Measurements from ENCODE around the gene GADL1. TPM values are rescaled to one million over a fixed set of nuclear protein-coding genes. Genes with fewer than 3 reads are reported as not detected.

The GADL1 gene
- polyA plus RNA-seq, 3 donors, result 2.3 to 4.2 (median 4.1) TPM

- DNase-seq, result no peak
Measured at GRCh38 chr3:30728143-30728542, 166.3 kb downstream of the GADL1 start.

DNA sequence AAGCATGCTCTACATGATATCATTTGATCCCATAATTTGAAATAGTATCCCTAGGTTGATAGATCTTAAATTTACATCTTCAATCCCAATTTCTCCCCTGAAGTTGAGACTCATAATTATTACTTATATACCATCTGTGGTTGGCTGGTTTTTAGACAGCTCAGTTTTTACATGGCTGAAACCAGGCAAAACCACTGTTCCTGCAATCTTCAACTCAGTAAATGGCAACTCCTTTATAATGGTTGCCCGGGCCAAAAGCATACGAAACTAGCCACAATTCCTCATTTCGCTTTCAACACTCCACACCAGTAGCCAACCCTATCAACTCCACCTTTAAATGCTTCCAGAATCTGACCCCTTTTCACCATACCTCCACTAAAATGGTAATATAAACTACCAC lies 169.6 kb downstream of the GADL1 start:
- no peak for DNase-seq

- no peak for DNase-seq
Measured at GRCh38 chr3:30723211-30723610, 171.2 kb downstream of the GADL1 start.

DNA sequence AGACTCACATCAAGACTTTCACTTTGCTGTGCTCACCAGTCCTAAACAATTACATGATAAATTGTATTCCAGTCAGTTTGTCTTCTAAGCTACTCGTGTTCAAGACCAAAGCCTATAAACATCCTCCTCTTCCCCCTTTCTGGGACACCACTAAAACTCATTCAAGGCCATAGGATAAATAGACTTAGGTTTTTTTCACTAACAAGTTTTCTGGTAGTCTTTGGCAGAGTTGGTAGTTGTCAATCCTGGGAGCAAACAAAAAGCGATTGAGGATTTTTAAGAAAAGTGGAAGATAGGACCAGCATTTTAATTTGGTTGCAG lies 173.2 kb downstream of the GADL1 start:
- no peak for DNase-seq

DNA sequence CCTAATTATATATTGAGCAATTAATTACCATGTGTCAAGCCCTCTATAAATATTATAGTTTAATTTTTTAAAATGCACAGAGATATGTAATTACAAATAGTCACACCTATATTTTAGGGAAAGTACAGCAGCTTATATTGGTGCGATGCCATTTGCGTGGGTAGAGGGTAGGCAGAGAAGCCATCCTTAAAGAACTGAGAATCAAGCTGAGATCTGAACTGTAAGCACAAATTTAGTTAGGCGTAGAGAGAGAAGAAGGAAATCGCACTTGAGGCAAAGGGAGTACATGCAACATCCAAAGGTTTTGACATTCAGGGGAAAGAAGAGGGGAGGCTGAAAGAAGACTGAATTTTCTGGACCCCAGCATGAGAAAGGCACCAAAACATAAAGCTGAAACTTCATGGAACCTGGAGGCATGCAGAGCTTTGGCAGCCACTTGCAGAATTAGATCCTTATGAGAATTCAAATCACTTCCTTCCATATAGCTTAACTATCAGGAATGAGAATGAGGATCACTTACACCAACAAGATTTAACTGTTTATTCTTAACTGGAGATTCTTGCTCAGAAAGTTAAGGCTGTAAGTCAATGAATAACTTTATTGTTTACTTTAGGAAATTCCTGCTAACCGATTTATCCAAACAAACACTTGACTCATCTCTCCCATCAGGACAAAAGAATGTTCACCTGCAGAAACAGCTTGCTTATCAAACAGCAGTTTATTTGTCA lies 173.7 kb downstream of the GADL1 start:
- DNase-seq, result no peak

DNA sequence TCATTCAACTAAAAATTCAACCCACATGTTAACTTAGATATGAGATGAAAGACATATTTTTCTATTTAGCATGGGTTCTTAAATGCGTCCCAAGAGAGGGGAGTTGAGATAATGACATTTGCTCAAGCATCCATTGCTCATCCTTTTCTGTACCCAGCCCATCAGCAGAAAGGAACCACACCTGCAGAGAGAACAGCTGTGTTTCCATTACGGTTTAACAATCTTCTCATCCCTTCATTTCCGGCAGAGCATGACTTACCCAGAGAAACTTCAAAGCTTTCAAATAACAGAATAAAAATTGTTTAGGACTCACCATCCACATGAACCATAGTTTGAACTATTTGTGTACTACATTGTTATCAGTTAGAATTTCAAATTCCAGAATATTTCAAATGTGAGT lies 174.9 kb downstream of the GADL1 start:
- no peak for DNase-seq

DNA sequence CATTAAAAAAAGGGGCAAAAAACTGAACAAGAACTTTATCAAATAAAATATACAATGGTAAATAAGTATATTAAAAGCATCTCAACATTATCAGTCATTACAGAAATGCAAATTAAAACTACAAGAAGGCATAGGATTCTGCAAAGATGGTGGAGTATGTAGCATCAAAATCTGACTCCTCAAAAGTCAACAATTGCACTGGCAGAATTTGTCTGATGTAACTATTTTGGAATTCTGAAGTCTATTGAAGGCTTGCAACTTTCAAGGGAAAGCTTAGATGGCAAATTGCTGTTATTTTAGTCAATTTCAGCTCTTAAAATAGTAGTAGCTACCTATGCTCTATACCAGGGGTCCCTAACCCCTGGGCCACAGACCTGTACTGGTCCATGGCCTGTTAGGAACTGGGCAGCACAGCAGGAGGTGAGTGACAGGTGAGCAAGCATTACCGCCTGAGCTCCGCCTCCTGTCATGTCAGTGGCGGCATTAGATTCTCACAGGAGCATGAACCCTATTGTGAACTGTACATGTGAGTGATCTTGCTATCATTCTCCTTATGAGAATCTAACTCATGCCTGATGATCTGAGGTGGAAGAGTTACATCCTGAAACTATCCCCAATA lies 180.5 kb downstream of the GADL1 start:
- DNase-seq, result no peak

GRCh38 chr3:30712991-30713390 lies 181.5 kb downstream of the GADL1 start:
- DNase-seq, result no peak

DNA sequence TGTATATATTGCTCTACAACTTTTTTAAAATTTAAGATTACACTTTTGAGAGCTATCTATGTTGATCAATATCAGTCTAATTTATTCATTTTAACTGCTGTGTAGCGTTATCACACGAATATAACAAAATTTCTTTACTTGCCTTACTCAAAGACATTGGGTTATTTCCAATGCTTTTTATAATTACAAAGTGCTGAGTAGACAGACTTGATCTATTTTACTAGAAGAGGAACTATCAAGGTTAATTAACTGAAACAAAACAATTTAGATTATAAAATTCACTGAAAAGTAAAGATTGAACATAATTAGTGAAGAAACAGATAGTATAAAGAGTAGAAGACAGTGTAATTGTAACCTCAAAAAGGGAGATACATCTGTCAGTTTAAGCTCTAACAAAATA lies 182.6 kb downstream of the GADL1 start:
- DNase-seq, result no peak

DNA sequence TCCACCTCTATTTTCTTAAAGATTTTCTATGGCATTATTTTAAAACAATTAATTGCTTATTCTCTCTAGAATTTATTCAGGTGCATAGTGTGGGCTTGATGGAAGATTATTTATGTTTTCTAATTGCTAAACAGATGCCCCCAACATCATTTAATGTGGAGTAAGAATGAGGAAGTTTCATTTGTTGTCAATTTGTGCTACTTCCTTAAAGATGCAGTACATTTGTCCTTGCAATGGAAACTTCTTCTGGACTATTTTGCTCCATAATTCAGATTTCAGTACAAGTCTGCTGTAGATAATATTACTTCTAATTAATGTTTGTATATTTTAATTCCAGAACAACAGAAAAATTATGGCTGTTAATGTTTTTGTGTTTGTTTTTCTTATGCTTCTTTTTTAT lies 183.3 kb downstream of the GADL1 start:
- DNase-seq, result no peak

GRCh38 chr3:30710017-30710416 lies 184.4 kb downstream of the GADL1 start:
- DNase-seq, result no peak

DNA sequence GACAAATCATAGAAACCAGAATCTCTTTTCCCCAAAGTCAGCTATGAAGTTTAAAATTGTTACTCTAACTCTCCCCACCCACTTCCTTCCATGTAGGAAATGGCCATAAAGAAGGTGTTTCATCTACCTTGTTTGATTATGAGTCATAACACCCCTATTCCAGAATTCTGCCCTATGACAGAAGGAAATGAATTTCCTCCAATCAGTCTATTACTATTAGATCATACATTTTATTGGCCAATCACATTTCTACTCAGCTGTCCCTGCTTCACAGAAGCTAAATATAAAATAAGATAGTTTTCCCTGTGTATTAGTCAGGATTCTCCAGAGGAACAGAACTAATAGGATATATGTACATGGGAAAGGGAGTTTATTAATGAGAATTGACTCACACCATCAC lies 186.0 kb downstream of the GADL1 start:
- no peak for DNase-seq

DNA sequence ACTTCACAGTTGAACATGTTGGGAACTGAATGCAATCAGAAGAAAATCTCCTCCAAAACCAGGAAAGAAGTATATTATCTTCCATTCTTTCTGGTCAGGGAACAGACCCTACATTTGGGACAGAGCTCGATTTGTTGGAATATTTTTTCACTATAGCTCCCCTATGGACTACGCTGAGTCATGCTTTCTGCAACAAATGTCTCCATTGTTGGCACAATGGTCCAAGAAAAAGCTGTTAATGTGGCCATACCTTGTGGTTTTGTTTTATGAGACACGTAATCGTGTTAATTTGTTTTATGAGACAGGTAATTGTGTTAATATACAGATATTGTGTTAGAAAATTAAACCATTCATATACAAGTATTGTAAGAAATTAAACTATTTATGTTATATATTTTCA lies 186.6 kb downstream of the GADL1 start:
- no peak for DNase-seq

GRCh38 chr3:30704931-30705890 lies 189.2 kb downstream of the GADL1 start:
- no peak for DNase-seq

DNA sequence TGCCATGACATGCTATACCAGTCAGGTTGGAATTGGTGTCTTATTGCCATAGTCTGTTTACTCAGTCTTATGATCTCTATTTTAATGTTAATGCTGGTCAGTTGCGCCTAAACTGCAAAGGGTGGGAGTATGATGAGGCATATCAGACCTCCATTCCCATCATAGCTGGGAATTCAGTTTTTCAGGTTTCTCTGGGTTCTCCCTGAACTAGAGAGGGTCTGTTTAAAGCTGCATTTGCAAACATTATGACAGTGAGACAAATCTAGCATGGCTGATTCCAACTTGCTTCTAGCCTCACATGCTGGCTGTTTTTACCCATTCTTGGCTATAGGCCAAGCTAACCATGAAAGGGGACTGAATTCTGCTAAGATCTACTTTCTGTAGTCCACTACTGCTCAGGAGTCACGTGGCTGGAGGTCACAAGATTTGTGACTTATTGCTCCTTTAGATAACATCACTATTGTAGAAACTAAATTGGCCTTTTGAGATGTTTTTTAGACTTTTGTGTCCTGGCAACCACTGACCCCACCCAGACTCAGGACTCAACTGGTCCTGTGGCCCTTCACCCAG lies 191.5 kb downstream of the GADL1 start:
- DNase-seq, result no peak

DNA sequence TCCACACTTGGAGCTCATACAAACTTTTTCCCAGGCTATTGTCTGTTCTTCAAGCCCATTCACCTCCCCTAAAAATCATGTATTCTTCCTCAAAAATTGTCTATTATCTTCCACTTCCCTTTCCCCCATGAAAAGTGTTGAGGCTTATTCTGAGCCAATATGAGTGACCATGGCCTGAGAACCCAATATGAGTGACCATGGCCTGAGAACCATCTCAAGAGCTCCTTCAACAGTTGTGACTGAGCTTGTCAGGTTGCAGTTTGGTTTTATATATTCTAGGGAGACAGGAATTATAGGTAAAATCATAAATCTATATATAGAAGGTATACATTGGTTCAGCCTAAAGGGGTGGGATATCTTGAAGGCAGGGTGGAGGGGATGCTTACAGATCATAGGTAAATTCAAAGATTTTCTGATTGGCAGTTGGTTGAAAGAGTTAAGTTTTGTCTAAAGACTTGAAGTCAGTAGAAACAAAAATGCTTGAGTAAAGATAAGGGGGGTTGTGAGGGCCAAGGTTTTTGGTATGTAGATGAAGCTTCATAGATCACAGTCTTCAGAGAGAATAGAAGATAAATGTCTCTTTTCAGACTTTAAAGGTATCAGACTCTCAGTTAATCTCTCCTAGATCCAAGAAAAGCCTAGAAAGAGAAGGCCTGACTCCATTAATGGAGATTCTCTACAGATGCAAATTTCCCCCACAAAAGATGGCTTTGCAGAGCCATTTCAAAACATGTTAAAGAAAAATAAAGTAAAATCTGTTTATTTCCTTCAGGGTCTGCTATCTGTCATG lies 192.2 kb downstream of the GADL1 start:
- no peak for DNase-seq

DNA sequence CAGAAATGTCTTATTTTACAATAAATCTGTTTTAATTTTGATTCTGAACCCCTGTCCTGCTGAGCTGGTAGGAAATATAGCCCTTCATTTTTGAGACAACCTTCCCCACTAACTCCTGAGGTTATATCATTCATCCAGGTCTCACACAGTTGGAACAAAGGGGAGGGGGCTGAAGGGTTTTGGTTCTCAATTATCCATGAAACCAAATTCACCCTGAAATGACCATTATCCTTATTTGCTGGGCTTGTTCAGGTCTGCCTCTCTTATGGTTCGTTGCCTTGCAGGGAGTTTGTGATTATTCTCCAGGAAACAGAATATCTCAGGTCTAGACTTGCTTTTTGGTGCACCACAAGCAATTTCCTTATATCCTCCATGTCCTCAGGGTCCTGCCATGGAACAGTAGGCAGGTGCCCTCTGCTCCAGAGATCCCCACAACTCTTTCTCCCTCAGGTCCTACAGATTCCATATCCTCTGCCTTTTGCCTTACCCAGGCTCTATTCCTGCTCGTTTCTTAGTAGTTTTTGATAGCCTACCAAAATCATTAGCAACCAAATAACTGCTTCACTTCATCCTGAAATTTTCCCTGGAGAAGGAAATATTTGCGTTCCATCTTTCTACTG lies 193.6 kb downstream of the GADL1 start:
- DNase-seq, result no peak

- no peak for DNase-seq
Measured at GRCh38 chr3:30699927-30700326, 194.5 kb downstream of the GADL1 start.

DNA sequence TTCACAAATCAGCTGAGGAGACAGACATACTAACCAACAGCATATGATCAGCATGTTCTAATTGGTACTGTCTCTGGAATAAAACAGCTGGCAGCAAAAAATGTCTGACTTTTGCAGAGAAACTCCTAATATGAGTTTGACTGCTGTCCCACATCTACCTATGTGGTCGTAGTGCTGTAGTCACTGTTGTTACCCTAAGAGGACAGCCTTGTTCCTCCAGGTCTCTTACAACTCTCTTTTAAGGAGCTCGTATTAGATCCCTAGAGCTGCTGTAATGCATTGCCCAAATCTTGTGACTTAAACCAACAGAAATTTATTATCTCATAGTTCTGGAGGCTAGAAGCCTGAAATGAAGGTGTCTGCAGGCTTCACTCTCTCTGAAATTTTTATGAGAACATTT lies 195.9 kb downstream of the GADL1 start:
- DNase-seq, result no peak

- DNase-seq, result no peak
Measured at GRCh38 chr3:30696896-30697295, 197.6 kb downstream of the GADL1 start.

- DNase-seq, result no peak
Measured at GRCh38 chr3:30696403-30696819, 198.1 kb downstream of the GADL1 start.

Measured in renal pelvis (tissue), 4 donors.